Pancreas (tissue), 10 donors: ENCODE measurements around the gene EPHB4. TPM values are rescaled to one million over a fixed set of nuclear protein-coding genes. Genes with fewer than 3 reads are reported as not detected.

ENCODE experiments used
- ATAC-seq, 4 donors: fragments of 200-7000 bp; cut with Tn5 transposase; one replicate each; pipeline versions ENCODE4 v1.8.0 to v1.9.1; 2020; ENCODE audit warnings: mild to moderate bottlenecking in 4 of 4, moderate library complexity in 4 of 4
- DNase-seq, 6 donors: peaks; one replicate each; pipeline ENCODE4 v3.0.0-alpha.2; 2020
- FAIRE-seq: peaks from 2 replicates; lab custom pipeline; 2012; peaks lifted over from hg19 to GRCh38; lab: Jason Lieb, UNC
- H3K27ac ChIP-seq, 4 donors: fragments of 200-600 bp; sonication (generic); 1 replicate in 3 of 4; 2 replicates in 1 of 4; pipeline versions ENCODE4 v1.5.0 to v1.8.0; 2020
- H3K27me3 ChIP-seq, 4 donors: fragments of 200-600 bp; one replicate each; pipeline ENCODE4 v1.8.0; 2021
- H3K36me3 ChIP-seq, 3 donors: fragments of 200-600 bp; sonication (generic) in 1 of 3; one replicate each; pipeline versions ENCODE4 v1.5.0 to v1.8.0; 2020 to 2021
- H3K4me1 ChIP-seq, 3 donors: fragments of 200-600 bp; one replicate each; pipeline ENCODE4 v1.8.0; 2021
- H3K4me3 ChIP-seq, 4 donors: fragments of 200-600 bp; sonication (generic) in 2 of 4; one replicate each; pipeline versions ENCODE4 v1.5.0 to v1.8.0; 2020 to 2021
- H3K9me3 ChIP-seq, 4 donors: fragments of 200-600 bp; one replicate each; pipeline ENCODE4 v1.8.0; 2021
- CTCF ChIP-seq, 4 donors: fragments of 200-600 bp; sonication (generic) in 3 of 4; IDR thresholded peaks; one replicate each; pipeline versions ENCODE4 v1.5.0 to v1.8.0; 2021; ENCODE audit warnings: antibody characterized with exemption in 4 of 4
- WGBS, 2 donors: extraction: QIAGEN DNeasy Blood & Tissue Kit; methylation state at CpG; one replicate each; pipeline ENCODE4 v1.1.7; 2013; 5-methylcytosine and 5-hydroxymethylcytosine counted together
- intact Hi-C, 3 donors: fragments of 100-400 bp; cut with DNase I; formaldehyde crosslinking; loops; one replicate each; pipeline versions ENCODE4 v1.11.1 to v1.14.2; 2022
- polyA plus RNA-seq, 2 donors: library from polyadenylated mRNA; stranded (reverse); fragments of 200-250 nt; gene quantifications; one replicate each; pipeline ENCODE4 v1.2.3, GENCODE V29; 2013
- total RNA-seq, 6 donors: library from RNA; stranded (reverse); fragmentation: NEBNext Ultra II Directional in 4 of 6; extraction: Animal tissue kit (Norgen Biotek cat#: 25700) in 4 of 6; gene quantifications; one replicate each; pipeline versions ENCODE4 v1.2.1 to v1.2.4, GENCODE V29; 2021 to 2023
- donor health status: healthy with polysubstance abuse.
- donor health status: DM: no; HTN: no; CAD: no; lungs with moderate emphysema.
- donor health status: DM: no; HTN: no; CAD: no.
- donor health status: control.
- donor health status: control.
- donor health status: Bipolar disorder and iron deficiency.
- donor health status: DM: yes; HTN: yes; CAD: no.
- donor health status: DM: no; HTN: no; CAD: no.
- donor health status: DM: no; HTN: no; CAD: no.
- donor health status: DM: yes; HTN: yes; CAD: no.

Gene EPHB4
- total and polyA plus RNA-seq, 8 donors: 15.8 to 32.9 (median 26.1) TPM

- peak overlapping the region in 2 of 4 donors; percentile 86 to 100 for H3K4me3 ChIP-seq
- peak overlapping the region; percentile 87 to 93 (median 88) for H3K27ac ChIP-seq
- WGBS, 2 donors: 62 to 63% methylated on average over 31 to 46 of the region's 46 CpGs
- no peak for TF ChIP-seq CTCF (IDR thresholded peaks at IDR 0.05)
- peaks cover 0 to 7% (median 6%) of the 10 kb centered on the region in 3 donors for H3K36me3 ChIP-seq
- no peaks in the 10 kb centered on the region for H3K27me3 ChIP-seq
- ATAC-seq (peak; percentile 8 to 43 (median 20)), FAIRE-seq (no peak), DNase-seq (peak; percentile 59 to 94 (median 82))
- H3K4me1 ChIP-seq: peaks cover 0 to 24% (median 9%) of the 10 kb centered on the region in 3 donors
- intact Hi-C loops: no loop called here
- H3K9me3 ChIP-seq: no peaks in the 10 kb centered on the region
Measured at GRCh38 chr7:100865938-100866728, 38.8 kb upstream of the EPHB4 start.

- no peak for FAIRE-seq
- H3K27ac ChIP-seq: peak overlapping the region in 2 of 4 donors; percentile 88 to 89
- no peaks in the 10 kb centered on the region for H3K36me3 ChIP-seq
- no peaks in the 10 kb centered on the region for H3K9me3 ChIP-seq
- no peaks in the 10 kb centered on the region for H3K27me3 ChIP-seq
- intact Hi-C loops: no loop called here
- no peak overlapping the region for H3K4me3 ChIP-seq
- TF ChIP-seq CTCF (IDR thresholded peaks at IDR 0.05): no peak
- no peak for ATAC-seq
- peak in 1 of 6 donors; percentile 16 for DNase-seq
- 88 to 90% methylated on average over 17 of the region's 17 CpGs for WGBS, 2 donors
- H3K4me1 ChIP-seq: peaks cover 0 to 24% (median 9%) of the 10 kb centered on the region in 3 donors
Measured at GRCh38 chr7:100865372-100865911, 38.1 kb upstream of the EPHB4 start.

GRCh38 chr7:100864263-100864845 is 37.0 kb upstream of the EPHB4 start:
- Histone ChIP-seq H3K4me3 (no peak overlapping the region), H3K27ac (no peak overlapping the region), H3K36me3 (no peaks in the 10 kb centered on the region), H3K27me3 (no peaks in the 10 kb centered on the region), H3K4me1 (peaks cover 0 to 24% (median 9%) of the 10 kb centered on the region in 3 donors), H3K9me3 (no peaks in the 10 kb centered on the region)
- TF ChIP-seq CTCF (IDR thresholded peaks at IDR 0.05): no peak
- 87 to 90% methylated on average over 12 of the region's 12 CpGs for WGBS, 2 donors
- intact Hi-C loops: no loop called here
- no peak for ATAC-seq
- no peak for FAIRE-seq
- DNase-seq: peak in 1 of 6 donors; percentile 26

- FAIRE-seq (no peak), ATAC-seq (peak in 1 of 4 donors; percentile 23)
- WGBS, 2 donors: 45 to 46% methylated on average over 10 of the region's 10 CpGs
Measured at GRCh38 chr7:100863406-100863950, 36.2 kb upstream of the EPHB4 start.

More at GRCh38 chr7:100863406-100863950, 36.2 kb upstream of the EPHB4 start:
- DNase-seq: peak in 2 of 6 donors; percentile 31 to 60
- no peaks in the 10 kb centered on the region for H3K36me3 ChIP-seq
- peaks cover 0 to 19% (median 9%) of the 10 kb centered on the region in 3 donors for H3K4me1 ChIP-seq
- no peak overlapping the region for H3K4me3 ChIP-seq
- H3K27me3 ChIP-seq: no peaks in the 10 kb centered on the region
- H3K27ac ChIP-seq: no peak overlapping the region
- no peaks in the 10 kb centered on the region for H3K9me3 ChIP-seq
- intact Hi-C loops: no loop called here
- no peak for TF ChIP-seq CTCF (IDR thresholded peaks at IDR 0.05)
